Measurements from ENCODE around the gene SAMD9.
A peak's percentile ranks its signal among the peaks of the same experiment; 100 is the strongest.
"Not testable (repeated sequence)": the region's sequence is repeated elsewhere in the genome, so short reads cannot be mapped to it uniquely, and the experiment has no call there.

The SAMD9 gene

GRCh38 chr7:93120592-93121549, 3.1 kb upstream of the SAMD9 start:
- no peak for DNase-seq (ENCODE audit: low spot score)

- DNase-seq (ENCODE audit: low spot score): no peak
Observed at GRCh38 chr7:93119191-93119905, 1.6 kb upstream of the SAMD9 start.

DNA sequence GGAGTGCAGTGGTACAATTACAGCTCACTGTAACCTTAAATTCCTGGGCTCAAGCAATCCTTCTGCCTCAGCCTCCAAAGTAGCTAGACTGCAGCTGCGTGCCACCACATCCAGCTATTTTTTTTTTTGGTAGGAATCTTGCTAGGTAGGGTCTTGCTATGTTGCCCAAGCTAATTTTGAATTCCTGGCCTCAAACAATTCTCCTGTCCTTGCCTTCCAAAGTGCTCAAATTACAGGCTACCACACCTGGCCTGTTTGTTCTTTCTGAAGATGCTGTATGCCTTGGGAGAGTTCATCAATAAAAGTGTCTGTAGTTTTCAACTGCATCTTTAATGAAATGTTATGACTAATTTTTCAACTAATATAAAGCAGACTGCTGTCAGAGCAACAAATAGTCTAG, 452 bp downstream of the SAMD9 start:
- DNase-seq (ENCODE audit: low spot score): no peak

DNA sequence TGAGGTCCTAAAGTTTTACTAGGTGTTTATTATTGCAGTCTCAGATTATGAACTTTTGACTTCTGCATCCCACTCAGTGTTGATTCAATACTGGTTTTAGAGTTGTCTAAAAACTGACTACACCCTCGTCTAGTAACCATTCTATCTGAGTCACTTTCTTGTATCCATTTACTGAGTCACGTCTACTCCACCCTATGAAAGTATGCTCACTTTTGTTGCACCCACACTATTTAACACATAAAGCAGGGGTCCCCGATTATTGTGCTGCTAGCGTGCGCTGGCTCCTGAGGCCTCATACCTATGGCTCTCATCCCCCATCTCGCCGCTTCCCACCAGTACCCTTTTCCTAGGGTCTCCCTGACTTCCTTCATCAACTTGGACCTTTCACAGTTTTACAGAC, 2.0 kb downstream of the SAMD9 start:
- DNase-seq (ENCODE audit: low spot score): peak; percentile 76

- no peak for DNase-seq (ENCODE audit: low spot score)
Observed at GRCh38 chr7:93108003-93108402, 9.8 kb downstream of the SAMD9 start.

DNA sequence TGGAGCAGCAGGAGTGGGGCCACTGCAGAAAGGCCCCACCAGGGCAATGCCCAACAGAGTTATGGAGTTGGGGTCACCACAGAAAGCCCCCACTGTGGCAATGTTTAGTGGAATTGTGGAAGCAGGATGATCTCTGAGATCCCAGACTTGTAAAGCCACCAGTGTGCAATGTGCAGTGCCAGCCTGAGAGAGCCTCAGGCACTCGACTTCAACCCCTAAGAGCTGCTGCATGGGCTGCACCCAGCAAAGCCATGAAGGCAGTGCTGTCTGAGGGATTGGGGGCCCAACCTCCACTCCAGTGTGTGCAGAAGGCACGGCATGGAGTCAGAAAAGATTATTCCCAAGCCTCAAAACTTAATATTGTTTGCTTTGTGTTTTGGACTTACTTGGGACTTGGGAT, 20.4 kb downstream of the SAMD9 start:
- DNase-seq (ENCODE audit: low spot score): no peak

GRCh38 chr7:93092757-93093370, 24.9 kb downstream of the SAMD9 start:
- peak; percentile 46 for DNase-seq (ENCODE audit: low spot score)

DNA sequence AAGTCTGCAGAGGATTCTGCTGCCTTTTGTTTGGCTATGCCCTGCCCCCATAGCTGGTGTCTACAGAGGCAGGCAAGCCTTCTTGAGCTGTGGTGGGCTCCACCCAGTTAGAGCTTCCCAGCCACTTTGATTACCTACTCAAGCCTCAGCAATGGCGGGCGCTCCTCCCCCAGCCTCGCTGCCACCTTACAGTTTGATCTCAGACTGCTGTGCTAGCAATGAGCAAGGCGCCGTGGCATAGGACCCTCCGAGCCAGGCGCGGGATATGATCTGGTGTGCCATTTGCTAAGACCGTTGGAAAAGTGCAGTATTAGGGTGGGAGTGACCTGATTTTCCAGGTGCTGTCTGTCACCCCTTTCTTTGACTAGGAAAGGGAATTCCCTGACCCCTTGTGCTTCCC, 44.4 kb downstream of the SAMD9 start:
- not testable (repeated sequence) for DNase-seq (ENCODE audit: low spot score)

GRCh38 chr7:93062599-93062998, 55.2 kb downstream of the SAMD9 start:
- no peak for DNase-seq (ENCODE audit: low spot score)

DNA sequence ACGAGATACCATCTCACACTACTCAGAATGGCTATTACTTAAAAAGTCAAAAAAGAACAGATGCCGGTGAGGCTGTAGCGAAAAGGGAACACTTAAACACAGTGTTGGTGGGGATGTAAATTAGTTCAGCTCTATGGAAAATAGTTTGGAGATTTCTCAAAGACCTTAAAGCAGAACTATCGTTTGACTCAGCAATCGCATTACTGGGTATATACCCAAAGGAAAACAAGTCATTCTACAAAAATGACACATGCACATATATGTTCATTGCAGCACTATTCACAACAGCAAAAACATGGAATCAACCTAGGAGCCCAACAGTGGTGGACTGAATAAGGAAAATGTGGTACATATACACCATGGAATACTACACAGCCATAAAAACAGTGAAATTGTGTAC, 56.9 kb downstream of the SAMD9 start:
- no peak for DNase-seq (ENCODE audit: low spot score)

DNA sequence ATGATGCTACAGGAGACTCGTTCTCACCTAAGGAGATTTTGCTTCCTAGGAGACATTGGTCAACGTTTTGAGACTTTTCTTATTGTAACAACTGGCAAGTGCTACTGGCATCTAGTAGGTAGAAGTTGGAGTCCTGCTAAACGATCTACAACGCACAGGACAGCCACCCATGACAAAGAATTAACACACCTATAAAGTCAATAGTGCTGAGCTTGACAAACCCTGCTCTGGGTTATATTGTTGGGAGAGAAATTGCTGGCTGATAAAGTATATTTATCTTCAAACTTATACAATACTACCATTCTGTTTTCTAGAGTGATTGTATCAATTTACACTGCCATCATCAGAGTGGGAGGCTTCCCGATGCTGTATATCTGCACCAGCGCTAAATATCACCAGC, 57.8 kb downstream of the SAMD9 start:
- no peak for DNase-seq (ENCODE audit: low spot score)

DNA sequence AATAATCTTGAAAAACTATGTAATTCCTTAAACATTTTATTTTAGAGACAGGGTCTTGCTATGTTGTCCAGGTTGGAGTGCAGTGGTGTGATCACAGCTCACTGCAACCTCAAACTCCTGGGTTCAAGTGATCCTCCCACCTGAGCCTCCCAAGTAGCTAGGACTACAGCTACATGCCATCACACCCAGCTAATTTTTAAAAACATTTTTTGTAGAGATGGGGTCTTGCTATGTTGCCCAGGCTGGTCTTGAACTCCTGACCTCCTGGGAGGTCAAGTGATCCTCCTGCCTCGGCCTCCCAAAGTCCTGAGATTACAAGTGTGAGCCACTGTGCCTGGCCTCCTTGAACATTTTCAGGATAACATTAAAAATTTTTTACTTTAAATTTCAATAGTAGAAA, 61.2 kb downstream of the SAMD9 start:
- not testable (repeated sequence) for DNase-seq (ENCODE audit: low spot score)

DNA sequence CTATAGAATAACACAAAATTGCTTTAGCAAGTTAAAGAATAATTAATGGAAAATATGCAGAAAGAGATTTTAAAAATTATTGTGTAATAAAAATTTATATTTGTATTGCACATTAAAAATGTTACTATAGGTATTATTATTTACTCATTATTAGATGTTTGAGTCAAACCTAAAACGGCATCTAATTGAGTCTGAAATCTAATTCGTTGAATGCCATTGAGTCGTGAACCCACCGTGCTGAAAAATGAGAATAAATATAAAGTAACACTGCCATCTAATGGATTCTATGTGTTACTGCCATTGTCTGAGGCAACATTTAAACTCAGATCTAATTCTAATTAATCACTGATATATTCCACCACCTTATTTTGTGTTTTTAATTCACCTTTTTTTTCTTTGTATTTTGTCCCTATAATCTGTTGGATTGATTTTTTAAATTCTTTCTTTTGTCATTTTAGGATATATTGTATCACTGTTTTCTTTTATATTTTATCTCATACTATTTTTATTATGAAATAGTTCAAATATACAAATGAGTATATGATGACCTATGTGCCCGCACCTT, 62.2 kb downstream of the SAMD9 start:
- peak; percentile 56 for DNase-seq (ENCODE audit: low spot score)

- no peak for DNase-seq (ENCODE audit: low spot score)
Observed at GRCh38 chr7:93054975-93055374, 62.8 kb downstream of the SAMD9 start.

DNA sequence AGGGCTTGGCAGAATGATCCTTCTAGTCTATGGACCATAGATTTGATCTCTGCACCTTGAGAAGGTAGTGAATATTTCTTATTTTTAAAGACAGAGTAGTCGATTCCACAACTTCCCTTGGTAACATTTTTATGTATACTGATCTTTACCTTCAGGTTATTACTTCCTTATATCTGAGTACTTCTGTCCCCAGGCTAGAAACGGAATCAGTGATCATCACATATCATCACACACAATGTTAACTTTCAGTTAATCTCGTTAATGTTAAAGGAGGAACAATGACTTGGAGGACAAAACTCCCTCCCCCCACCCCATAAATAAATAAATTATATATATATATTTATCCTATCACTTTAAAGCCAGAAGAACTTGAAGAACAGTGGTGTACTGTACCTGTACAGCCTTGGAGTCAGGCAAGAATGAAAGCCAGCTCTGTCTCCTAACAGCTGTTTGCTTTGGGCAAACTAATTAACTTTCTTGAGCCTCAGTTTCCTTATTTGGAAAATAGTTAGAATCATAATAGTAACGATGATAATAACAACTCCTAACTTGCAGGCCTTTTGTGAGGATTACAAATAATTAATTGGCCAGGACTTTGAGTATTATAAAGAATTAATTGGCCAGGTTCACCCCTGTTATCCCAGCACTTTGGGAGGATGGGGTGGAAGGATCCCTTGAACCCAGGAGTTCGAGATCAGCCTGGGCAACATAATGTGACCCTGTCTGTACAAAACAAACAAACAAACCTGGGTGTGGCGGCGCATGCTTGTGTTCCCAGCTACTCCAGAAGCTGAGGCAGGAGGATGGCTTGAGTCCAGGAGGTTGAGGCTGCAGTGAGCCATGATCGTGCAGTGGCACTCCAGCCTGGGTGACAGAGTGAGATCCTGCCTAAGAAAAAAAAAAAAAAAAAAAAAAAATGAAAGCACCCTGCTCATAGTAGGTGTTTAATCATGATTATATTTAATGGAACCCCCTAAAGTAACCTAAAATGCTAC, 63.5 kb downstream of the SAMD9 start:
- DNase-seq (ENCODE audit: low spot score): no peak

GRCh38 chr7:93053209-93053948, 64.4 kb downstream of the SAMD9 start:
- no peak for DNase-seq (ENCODE audit: low spot score)

DNA sequence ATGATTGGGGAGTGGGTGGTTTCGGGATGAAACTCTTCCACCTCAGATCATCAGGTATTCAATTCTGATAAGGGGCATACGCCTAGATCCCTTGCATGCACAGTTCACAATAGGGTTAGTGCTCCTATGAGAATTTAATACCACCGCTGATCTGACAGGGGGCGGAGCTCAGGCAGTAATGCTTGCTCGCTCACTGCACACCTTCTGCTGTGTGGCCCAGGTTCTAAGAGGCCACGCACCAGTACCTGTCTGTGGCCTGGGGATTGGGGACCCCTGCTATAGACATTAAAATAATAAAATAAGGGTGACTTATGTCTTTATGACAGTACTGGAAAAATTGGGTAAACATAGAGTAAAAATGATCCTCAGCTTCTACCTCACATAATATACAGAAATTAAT, 66.1 kb downstream of the SAMD9 start:
- DNase-seq (ENCODE audit: low spot score): no peak
